ENCODE data around the gene GAMT.

- TF ChIP-seq CTCF (IDR thresholded peaks at IDR 0.05), result no peak
- no peak for TF ChIP-seq POLR2A (IDR thresholded peaks at IDR 0.05)
Observed at GRCh38 chr19:1434040-1434366, 32.7 kb upstream of the GAMT start.
